Lower leg skin (tissue), 3 donors: ENCODE measurements around the gene FA2H.

Experiments
- POLR2A ChIP-seq, 2 donors: fragments of 450-650 bp; IDR thresholded peaks; one replicate each; pipeline ENCODE4 v1.6.1; 2016 to 2017; ENCODE audit warnings: antibody characterized with exemption in 2 of 2, mild to moderate bottlenecking in 1 of 2, moderate library complexity in 1 of 2
- TF ChIP-seq, protein P1 (sequence below), 3 donors: fragments of 450-650 bp; IDR thresholded peaks; one replicate each; pipeline ENCODE4 v1.5.1; 2016; ENCODE audit warnings: antibody characterized with exemption in 3 of 3, mild to moderate bottlenecking in 3 of 3, moderate library complexity in 2 of 3

DNA sequence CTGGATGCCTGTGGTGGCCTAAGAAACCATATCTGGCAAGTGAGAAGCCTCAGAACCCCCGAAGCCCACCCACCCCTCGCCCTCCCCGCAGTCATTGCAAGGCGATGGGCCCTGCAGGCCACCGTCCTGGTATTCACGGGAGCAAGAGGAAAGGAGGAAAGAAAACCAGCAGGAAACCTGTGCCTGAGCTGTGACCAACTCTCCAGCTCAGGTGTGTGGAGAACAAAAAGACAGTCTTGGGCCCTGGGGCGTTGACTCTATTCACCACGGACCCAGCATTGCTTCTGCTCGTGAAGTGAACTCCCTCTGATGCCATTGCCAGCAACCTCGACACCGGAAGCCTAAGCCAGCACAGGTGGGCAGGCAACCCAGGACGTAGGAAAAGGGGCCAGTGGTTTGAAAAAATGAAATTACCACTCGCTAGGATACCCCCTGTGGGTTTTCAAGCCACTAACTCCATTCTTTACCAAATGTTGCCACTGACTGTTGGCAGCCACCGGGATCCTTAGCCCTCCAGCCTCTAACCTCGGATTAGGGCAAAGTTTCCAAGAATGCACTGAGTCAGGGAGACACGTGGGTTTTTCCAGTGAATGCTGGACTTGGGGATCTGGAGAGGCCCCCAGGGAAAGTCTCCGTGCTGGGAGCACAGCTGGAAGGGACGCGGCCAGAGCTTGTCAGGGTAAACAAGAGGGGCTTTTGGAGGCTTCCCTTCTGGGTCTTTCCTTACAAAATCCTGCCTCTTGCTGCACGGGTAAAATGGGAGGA, 25.1 kb downstream of the FA2H start:
- no peak for TF ChIP-seq POLR2A (IDR thresholded peaks at IDR 0.05)
- TF ChIP-seq, protein P1, sequence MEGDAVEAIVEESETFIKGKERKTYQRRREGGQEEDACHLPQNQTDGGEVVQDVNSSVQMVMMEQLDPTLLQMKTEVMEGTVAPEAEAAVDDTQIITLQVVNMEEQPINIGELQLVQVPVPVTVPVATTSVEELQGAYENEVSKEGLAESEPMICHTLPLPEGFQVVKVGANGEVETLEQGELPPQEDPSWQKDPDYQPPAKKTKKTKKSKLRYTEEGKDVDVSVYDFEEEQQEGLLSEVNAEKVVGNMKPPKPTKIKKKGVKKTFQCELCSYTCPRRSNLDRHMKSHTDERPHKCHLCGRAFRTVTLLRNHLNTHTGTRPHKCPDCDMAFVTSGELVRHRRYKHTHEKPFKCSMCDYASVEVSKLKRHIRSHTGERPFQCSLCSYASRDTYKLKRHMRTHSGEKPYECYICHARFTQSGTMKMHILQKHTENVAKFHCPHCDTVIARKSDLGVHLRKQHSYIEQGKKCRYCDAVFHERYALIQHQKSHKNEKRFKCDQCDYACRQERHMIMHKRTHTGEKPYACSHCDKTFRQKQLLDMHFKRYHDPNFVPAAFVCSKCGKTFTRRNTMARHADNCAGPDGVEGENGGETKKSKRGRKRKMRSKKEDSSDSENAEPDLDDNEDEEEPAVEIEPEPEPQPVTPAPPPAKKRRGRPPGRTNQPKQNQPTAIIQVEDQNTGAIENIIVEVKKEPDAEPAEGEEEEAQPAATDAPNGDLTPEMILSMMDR (IDR thresholded peaks at IDR 0.05), result no peak
